ENCODE results near the gene PRKAR1B.

GRCh38 chr7:593324-594115, 133.6 kb downstream of the PRKAR1B start:
- TF ChIP-seq CTCF (IDR thresholded peaks at IDR 0.05) (no peak), EZH2 (IDR thresholded peaks at IDR 0.05; ENCODE audit: borderline replicate concordance, insufficient read depth, low read depth, low read length, poor library complexity, severe bottlenecking) (no peak)

Measured in B cell (primary cell).